Neuronal stem cell (in vitro differentiated cells): Measurements from ENCODE around the gene FHOD3.

Experiments used
- DNase-seq: peaks from one replicate; pipeline ENCODE4 v3.0.0-alpha.2; 2013; ENCODE audit warnings: low spot score
- H2AFZ ChIP-seq: one replicate; pipeline ENCODE4 v1.6.1; 2013; ENCODE audit warnings: mild to moderate bottlenecking, low read length, inconsistent platforms
- H2AK5ac ChIP-seq: 2 replicates; pipeline ENCODE4 v1.6.1; 2013; ENCODE audit warnings: low read depth, mild to moderate bottlenecking, inconsistent platforms, low read length, moderate library complexity, mixed read lengths
- H2BK120ac ChIP-seq: 2 replicates; pipeline ENCODE4 v1.6.1; 2013; ENCODE audit warnings: low read depth, mild to moderate bottlenecking, inconsistent platforms, low read length, moderate library complexity, mixed read lengths
- H2BK12ac ChIP-seq: one replicate; pipeline ENCODE4 v1.6.1; 2013; ENCODE audit warnings: low read length, inconsistent platforms
- H2BK15ac ChIP-seq: 2 replicates; pipeline ENCODE4 v1.6.1; 2013; ENCODE audit warnings: mild to moderate bottlenecking, low read length, inconsistent platforms, mixed read lengths
- H2BK5ac ChIP-seq: one replicate; pipeline ENCODE4 v1.6.1; 2013; ENCODE audit warnings: inconsistent platforms, mild to moderate bottlenecking, low read length, moderate library complexity
- H3K14ac ChIP-seq: one replicate; pipeline ENCODE4 v1.6.1; 2013; ENCODE audit warnings: low read length, inconsistent platforms
- H3K18ac ChIP-seq: 2 replicates; pipeline ENCODE4 v1.6.1; 2013; ENCODE audit warnings: low read length, inconsistent platforms
- H3K23ac ChIP-seq: 2 replicates; pipeline ENCODE4 v1.6.1; 2013; ENCODE audit warnings: low read depth, mild to moderate bottlenecking, mixed read lengths, low read length, inconsistent platforms; ENCODE audit not compliant: poor library complexity
- H3K27ac ChIP-seq: replicated peaks from 3 replicates; pipeline ENCODE4 v1.5.1; 2013; ENCODE audit warnings: low read length, inconsistent platforms
- H3K27me3 ChIP-seq, 3 experiments: 2 replicates each; pipeline ENCODE4 v1.6.1; 2013; ENCODE audit warnings: low read length in 3 of 3, mild to moderate bottlenecking in 2 of 3, inconsistent platforms in 1 of 3, low read depth in 1 of 3, mixed read lengths in 1 of 3, moderate library complexity in 1 of 3; ENCODE audit not compliant: control insufficient read depth in 3 of 3, insufficient read depth in 3 of 3
- H3K36me3 ChIP-seq, 2 donors: replicated peaks in 1 of 2; 2 replicates each; pipeline ENCODE4 v1.6.1; 2013; ENCODE audit warnings: low read length in 2 of 2; ENCODE audit not compliant: control insufficient read depth in 2 of 2, insufficient read depth in 2 of 2
- H3K4ac ChIP-seq: 2 replicates; pipeline ENCODE4 v1.6.1; 2013; ENCODE audit warnings: inconsistent platforms, mild to moderate bottlenecking, low read length, moderate library complexity
- H3K4me1 ChIP-seq, 2 donors: 1 replicate in 1 of 2; 2 replicates in 1 of 2; pipeline ENCODE4 v1.6.1; 2013; ENCODE audit warnings: low read length in 2 of 2, low read depth in 1 of 2; ENCODE audit not compliant: control insufficient read depth in 2 of 2, insufficient read depth in 1 of 2
- H3K4me2 ChIP-seq: one replicate; pipeline ENCODE4 v1.6.1; 2013; ENCODE audit warnings: mild to moderate bottlenecking, low read length, inconsistent platforms; ENCODE audit not compliant: insufficient read depth, poor library complexity, severe bottlenecking
- H3K4me3 ChIP-seq, 2 donors: 2 replicates each; pipeline ENCODE4 v1.5.1; 2013; ENCODE audit warnings: low read length in 2 of 2, mild to moderate bottlenecking in 2 of 2, inconsistent platforms in 1 of 2, moderate library complexity in 1 of 2
- H3K79me1 ChIP-seq: one replicate; pipeline ENCODE4 v1.6.1; 2013; ENCODE audit warnings: low read depth, mild to moderate bottlenecking, inconsistent platforms, low read length, moderate library complexity
- H3K9ac ChIP-seq: one replicate; pipeline ENCODE4 v1.6.1; 2013; ENCODE audit warnings: mild to moderate bottlenecking, low read depth, low read length, inconsistent platforms; ENCODE audit not compliant: poor library complexity
- H3K9me3 ChIP-seq, 2 donors: replicated peaks in 1 of 2; 2 replicates each; pipeline versions ENCODE3 to v1.6.1; 2013; ENCODE audit warnings: low read length in 2 of 2, mild to moderate bottlenecking in 2 of 2, inconsistent platforms in 1 of 2, low read depth in 1 of 2, mixed read lengths in 1 of 2, moderate library complexity in 1 of 2; ENCODE audit not compliant: control insufficient read depth in 2 of 2, insufficient read depth in 1 of 2
- H4K8ac ChIP-seq: one replicate; pipeline ENCODE4 v1.6.1; 2013; ENCODE audit warnings: low read depth, mild to moderate bottlenecking, inconsistent platforms, low read length, moderate library complexity
- H4K91ac ChIP-seq: one replicate; pipeline ENCODE4 v1.6.1; 2013; ENCODE audit warnings: low read length, low read depth, mild to moderate bottlenecking, inconsistent platforms; ENCODE audit not compliant: poor library complexity
- WGBS, 2 donors: extraction: QIAGEN DNeasy Blood & Tissue Kit; methylation state at CpG; one replicate each; pipeline ENCODE4 v1.1.7; 2013; ENCODE audit warnings: missing lambda C conversion rate in 2 of 2, mixed read lengths in 1 of 2; ENCODE audit not compliant: insufficient read length in 2 of 2, insufficient replicate concordance in 1 of 2; ENCODE audit errors: extremely low coverage in 2 of 2; 5-methylcytosine and 5-hydroxymethylcytosine counted together

FHOD3 gene

DNA sequence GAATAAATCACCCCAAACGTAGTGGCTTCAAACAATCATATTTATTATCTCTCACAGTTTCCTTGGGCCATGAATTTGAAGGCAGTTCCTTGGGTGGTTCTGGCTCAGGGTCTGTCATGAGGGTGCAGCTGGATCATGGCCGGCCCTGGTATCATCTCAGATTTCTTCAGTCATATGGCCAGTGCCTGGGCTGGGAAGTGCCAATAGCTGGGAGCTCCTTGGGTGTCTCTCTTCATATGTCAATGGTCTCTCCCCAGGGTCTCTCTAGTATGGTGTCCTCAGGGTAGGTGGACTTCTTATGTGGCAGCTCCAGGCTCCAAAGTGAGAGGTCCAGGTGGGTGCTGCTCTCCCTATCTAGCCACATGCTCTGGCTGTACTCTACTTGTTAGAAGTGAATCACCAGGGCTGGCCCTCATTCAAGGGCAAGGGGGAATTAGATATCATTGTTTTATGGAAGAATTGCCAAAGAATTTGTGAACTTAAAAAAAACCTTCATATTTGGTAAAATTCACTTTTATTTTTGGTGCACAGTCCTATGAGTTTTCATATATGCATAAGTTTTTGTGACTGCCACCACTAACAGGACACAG, 15.4 kb downstream of the FHOD3 start:
- no peak overlapping the region for H2AFZ ChIP-seq
- peaks cover 10% of the 10 kb centered on the region for H3K79me1 ChIP-seq
- no peak overlapping the region for H2BK5ac ChIP-seq
- H3K14ac ChIP-seq = no peak overlapping the region
- no peak overlapping the region for H3K9ac ChIP-seq
- no peak overlapping the region for H4K91ac ChIP-seq
- no peak overlapping the region for H3K23ac ChIP-seq
- no peak overlapping the region for H3K4me3 ChIP-seq
- H3K9me3 ChIP-seq = no peaks in the 10 kb centered on the region
- no peak overlapping the region for H2BK12ac ChIP-seq
- no peak overlapping the region for H4K8ac ChIP-seq
- H3K4ac ChIP-seq = no peak overlapping the region
- H3K4me2 ChIP-seq = no peak overlapping the region
- no peak overlapping the region for H2AK5ac ChIP-seq
- H3K27ac ChIP-seq = no peak overlapping the region
- no peak overlapping the region for H2BK120ac ChIP-seq
- H2BK15ac ChIP-seq = no peak overlapping the region
- H3K36me3 ChIP-seq = peaks cover 0 to 20% of the 10 kb centered on the region in 2 donors
- H3K4me1 ChIP-seq = peaks cover 15 to 28% of the 10 kb centered on the region in 2 donors
- DNase-seq = no peak
- H3K18ac ChIP-seq = no peak overlapping the region
- no peaks in the 10 kb centered on the region for H3K27me3 ChIP-seq
- no CpG with 5 or more reads among the region's 2 CpGs for WGBS, 2 donors

DNA sequence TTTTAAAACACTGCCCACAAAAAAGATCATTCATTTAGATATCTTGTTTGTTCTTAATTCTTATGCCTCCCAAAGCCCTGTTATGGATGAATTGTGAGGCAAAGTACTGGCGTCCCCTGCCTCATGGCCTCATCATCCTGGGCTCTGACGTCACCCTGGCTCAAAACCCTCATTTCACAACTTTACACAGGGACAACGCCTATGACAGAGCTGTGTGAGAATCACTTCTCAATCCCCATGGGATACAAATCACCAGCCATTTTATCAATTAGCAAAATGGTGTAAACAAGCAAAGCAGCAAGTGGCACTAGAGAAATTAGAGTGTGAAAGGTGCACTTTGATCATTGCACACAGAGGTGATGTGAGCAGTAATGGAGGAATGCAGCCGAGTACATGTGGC, 16.6 kb downstream of the FHOD3 start:
- H2BK15ac ChIP-seq = no peak overlapping the region
- H4K91ac ChIP-seq = no peak overlapping the region
- no peak overlapping the region for H3K4me2 ChIP-seq
- H3K23ac ChIP-seq = no peak overlapping the region
- H3K4me1 ChIP-seq = peaks cover 15 to 25% of the 10 kb centered on the region in 2 donors
- no peak overlapping the region for H3K9ac ChIP-seq
- DNase-seq = no peak
- no peak overlapping the region for H3K27ac ChIP-seq
- peaks cover 10% of the 10 kb centered on the region for H3K79me1 ChIP-seq
- H2BK5ac ChIP-seq = no peak overlapping the region
- H3K36me3 ChIP-seq = peaks cover 0 to 14% of the 10 kb centered on the region in 2 donors
- H3K9me3 ChIP-seq = peaks cover 0 to 5% of the 10 kb centered on the region in 2 donors
- no peak overlapping the region for H2BK12ac ChIP-seq
- no peak overlapping the region for H3K4me3 ChIP-seq
- H4K8ac ChIP-seq = no peak overlapping the region
- WGBS, 2 donors = no CpG with 5 or more reads among the region's 4 CpGs
- no peaks in the 10 kb centered on the region for H3K27me3 ChIP-seq
- no peak overlapping the region for H2BK120ac ChIP-seq
- no peak overlapping the region for H3K14ac ChIP-seq
- no peak overlapping the region for H3K18ac ChIP-seq
- no peak overlapping the region for H3K4ac ChIP-seq
- no peak overlapping the region for H2AK5ac ChIP-seq
- no peak overlapping the region for H2AFZ ChIP-seq

- Histone ChIP-seq H3K9ac (no peak overlapping the region), H2AFZ (no peak overlapping the region), H2BK5ac (no peak overlapping the region), H3K79me1 (peaks cover 10% of the 10 kb centered on the region), H3K36me3 (peaks cover 0 to 11% of the 10 kb centered on the region in 2 donors), H3K27me3 (no peaks in the 10 kb centered on the region), H3K4me2 (no peak overlapping the region), H4K8ac (no peak overlapping the region), H3K23ac (no peak overlapping the region), H3K4ac (no peak overlapping the region), H3K4me1 (peaks cover 15 to 25% of the 10 kb centered on the region in 2 donors), H2BK15ac (no peak overlapping the region), H3K18ac (no peak overlapping the region), H3K27ac (no peak overlapping the region), H2BK120ac (no peak overlapping the region), H3K4me3 (no peak overlapping the region), H3K14ac (no peak overlapping the region), H2BK12ac (no peak overlapping the region), H3K9me3 (peaks cover 0 to 6% of the 10 kb centered on the region in 2 donors), H4K91ac (no peak overlapping the region), H2AK5ac (no peak overlapping the region)
- DNase-seq = no peak
- WGBS, 2 donors = no CpG with 5 or more reads among the region's 4 CpGs
Observed at GRCh38 chr18:36314754-36315153, 17.2 kb downstream of the FHOD3 start.

- WGBS, 2 donors = no CpG with 5 or more reads among the region's 10 CpGs
- no peak overlapping the region for H2BK15ac ChIP-seq
Observed at GRCh38 chr18:36315736-36316135, 18.2 kb downstream of the FHOD3 start.

More at GRCh38 chr18:36315736-36316135, 18.2 kb downstream of the FHOD3 start:
- no peak overlapping the region for H3K4me2 ChIP-seq
- H3K9me3 ChIP-seq = peaks cover 0 to 6% of the 10 kb centered on the region in 2 donors
- H3K4ac ChIP-seq = no peak overlapping the region
- no peak overlapping the region for H3K27ac ChIP-seq
- H3K18ac ChIP-seq = peak overlapping the region; percentile 54
- no peak overlapping the region for H2BK12ac ChIP-seq
- H3K79me1 ChIP-seq = peaks cover 8% of the 10 kb centered on the region
- DNase-seq = no peak
- H2BK5ac ChIP-seq = no peak overlapping the region
- H3K9ac ChIP-seq = no peak overlapping the region
- peaks cover 0 to 11% of the 10 kb centered on the region in 2 donors for H3K36me3 ChIP-seq
- no peak overlapping the region for H3K23ac ChIP-seq
- peaks cover 15 to 25% of the 10 kb centered on the region in 2 donors for H3K4me1 ChIP-seq
- no peak overlapping the region for H2AFZ ChIP-seq
- no peak overlapping the region for H4K91ac ChIP-seq
- no peak overlapping the region for H3K4me3 ChIP-seq
- H3K14ac ChIP-seq = no peak overlapping the region
- H2BK120ac ChIP-seq = no peak overlapping the region
- H4K8ac ChIP-seq = no peak overlapping the region
- H3K27me3 ChIP-seq = no peaks in the 10 kb centered on the region
- H2AK5ac ChIP-seq = no peak overlapping the region
